ENCODE data around the gene TMEM222.

DNA sequence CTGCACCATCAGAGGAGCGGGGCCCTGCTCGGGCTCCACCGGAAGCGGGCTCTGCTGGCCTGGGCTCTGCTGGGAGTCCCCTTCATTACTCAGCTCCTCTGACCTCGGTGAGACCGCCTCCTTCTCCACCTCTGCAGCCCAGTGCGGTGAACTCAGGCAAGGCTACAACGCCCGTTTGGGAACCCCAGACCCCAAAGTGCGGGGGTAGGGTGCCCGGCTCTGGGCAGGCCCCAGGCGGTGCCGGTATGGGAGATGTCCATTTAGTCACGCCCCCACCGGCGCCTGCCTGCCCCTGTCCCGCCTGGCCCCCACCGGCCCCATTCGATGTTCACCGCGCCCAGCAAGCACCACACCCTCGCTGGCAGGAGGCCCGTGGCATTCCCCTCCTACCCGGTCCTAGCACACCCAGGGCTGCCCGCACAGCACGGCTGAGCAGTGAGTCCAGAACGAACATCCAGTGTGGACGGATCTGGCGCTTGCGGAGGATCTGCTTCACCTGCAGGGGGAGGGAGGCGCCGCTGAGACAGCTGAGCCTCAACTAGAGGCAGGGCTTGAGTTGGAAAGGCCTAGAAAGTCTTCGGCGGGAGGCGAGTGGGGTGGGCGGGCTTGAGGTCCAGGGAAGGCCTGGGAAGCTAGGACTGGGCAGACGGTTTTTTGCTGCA is 34.8 kb downstream of the TMEM222 start:
- TF ChIP-seq, protein P1, sequence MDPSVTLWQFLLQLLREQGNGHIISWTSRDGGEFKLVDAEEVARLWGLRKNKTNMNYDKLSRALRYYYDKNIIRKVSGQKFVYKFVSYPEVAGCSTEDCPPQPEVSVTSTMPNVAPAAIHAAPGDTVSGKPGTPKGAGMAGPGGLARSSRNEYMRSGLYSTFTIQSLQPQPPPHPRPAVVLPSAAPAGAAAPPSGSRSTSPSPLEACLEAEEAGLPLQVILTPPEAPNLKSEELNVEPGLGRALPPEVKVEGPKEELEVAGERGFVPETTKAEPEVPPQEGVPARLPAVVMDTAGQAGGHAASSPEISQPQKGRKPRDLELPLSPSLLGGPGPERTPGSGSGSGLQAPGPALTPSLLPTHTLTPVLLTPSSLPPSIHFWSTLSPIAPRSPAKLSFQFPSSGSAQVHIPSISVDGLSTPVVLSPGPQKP (IDR thresholded peaks at IDR 0.05; ENCODE audit: borderline replicate concordance, low read depth, low read length): no peak
- TF ChIP-seq, protein P2, sequence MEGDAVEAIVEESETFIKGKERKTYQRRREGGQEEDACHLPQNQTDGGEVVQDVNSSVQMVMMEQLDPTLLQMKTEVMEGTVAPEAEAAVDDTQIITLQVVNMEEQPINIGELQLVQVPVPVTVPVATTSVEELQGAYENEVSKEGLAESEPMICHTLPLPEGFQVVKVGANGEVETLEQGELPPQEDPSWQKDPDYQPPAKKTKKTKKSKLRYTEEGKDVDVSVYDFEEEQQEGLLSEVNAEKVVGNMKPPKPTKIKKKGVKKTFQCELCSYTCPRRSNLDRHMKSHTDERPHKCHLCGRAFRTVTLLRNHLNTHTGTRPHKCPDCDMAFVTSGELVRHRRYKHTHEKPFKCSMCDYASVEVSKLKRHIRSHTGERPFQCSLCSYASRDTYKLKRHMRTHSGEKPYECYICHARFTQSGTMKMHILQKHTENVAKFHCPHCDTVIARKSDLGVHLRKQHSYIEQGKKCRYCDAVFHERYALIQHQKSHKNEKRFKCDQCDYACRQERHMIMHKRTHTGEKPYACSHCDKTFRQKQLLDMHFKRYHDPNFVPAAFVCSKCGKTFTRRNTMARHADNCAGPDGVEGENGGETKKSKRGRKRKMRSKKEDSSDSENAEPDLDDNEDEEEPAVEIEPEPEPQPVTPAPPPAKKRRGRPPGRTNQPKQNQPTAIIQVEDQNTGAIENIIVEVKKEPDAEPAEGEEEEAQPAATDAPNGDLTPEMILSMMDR (conservative IDR thresholded peaks at IDR 0.05; ENCODE audit: low read depth, low read length): no peak

All from IMR-90 (cell line).